Breast epithelium (tissue), 3 donors: Measurements from ENCODE around the gene CR2.
"Not testable (repeated sequence)": the region's sequence is repeated elsewhere in the genome, so short reads cannot be mapped to it uniquely, and the experiment has no call there.

Experiments
- POLR2A ChIP-seq: fragments of 450-650 bp; IDR thresholded peaks from one replicate; pipeline ENCODE4 v1.6.1; 2016; ENCODE audit warnings: antibody characterized with exemption, mild to moderate bottlenecking, moderate library complexity
- TF ChIP-seq, protein P1 (sequence below), 3 donors: fragments of 450-650 bp; IDR thresholded peaks; one replicate each; pipeline ENCODE4 v1.5.1; 2016 to 2017; ENCODE audit warnings: antibody characterized with exemption in 3 of 3, mild to moderate bottlenecking in 3 of 3, moderate library complexity in 3 of 3

DNA sequence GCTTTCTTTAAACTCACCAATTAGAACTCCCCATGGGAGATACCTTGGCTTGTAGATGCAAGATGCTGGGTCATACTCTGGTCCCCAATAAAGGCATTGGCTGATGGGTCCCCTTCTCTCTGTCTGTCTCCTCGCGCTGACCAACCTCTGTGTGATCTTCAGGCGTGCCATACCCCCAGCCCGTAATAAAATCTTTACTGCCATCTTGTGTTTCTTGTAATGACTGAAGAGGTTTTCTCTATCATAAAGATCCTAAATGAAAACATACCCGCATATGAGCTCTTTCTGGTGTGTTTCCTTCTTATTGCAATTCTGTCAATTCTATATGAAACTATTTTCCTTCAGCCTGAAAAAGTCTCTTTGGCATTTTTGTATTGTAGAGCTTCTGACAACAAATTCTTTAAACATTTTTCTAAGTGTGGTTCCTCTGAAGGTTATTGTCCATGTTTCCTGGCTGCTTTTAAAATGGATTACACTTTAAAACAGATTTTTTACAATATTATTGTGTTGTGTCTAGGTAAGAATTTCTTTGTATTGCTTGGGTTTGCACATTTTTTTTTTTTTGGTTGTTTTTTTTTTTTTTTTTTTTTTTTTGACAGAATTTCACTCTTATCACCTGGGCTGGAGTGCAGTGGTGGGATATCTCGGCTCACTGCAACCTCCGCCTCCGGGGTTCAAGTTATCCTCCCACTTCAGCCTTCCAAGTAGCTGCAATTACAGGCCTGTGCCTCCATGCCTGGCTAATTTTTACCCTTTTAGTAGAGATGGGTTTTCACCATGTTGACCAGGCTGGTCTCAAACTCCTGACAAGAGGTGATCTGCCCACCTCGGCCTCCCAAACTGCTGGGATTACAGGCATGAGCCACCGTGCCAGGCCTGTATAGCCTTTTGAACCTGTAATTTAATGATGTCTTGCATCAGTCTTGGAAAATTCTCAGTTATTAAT, 66.5 kb downstream of the CR2 start:
- TF ChIP-seq, protein P1, sequence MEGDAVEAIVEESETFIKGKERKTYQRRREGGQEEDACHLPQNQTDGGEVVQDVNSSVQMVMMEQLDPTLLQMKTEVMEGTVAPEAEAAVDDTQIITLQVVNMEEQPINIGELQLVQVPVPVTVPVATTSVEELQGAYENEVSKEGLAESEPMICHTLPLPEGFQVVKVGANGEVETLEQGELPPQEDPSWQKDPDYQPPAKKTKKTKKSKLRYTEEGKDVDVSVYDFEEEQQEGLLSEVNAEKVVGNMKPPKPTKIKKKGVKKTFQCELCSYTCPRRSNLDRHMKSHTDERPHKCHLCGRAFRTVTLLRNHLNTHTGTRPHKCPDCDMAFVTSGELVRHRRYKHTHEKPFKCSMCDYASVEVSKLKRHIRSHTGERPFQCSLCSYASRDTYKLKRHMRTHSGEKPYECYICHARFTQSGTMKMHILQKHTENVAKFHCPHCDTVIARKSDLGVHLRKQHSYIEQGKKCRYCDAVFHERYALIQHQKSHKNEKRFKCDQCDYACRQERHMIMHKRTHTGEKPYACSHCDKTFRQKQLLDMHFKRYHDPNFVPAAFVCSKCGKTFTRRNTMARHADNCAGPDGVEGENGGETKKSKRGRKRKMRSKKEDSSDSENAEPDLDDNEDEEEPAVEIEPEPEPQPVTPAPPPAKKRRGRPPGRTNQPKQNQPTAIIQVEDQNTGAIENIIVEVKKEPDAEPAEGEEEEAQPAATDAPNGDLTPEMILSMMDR (IDR thresholded peaks at IDR 0.05), result not testable (repeated sequence)
- TF ChIP-seq POLR2A, result not testable (repeated sequence)
